SU-DHL-6 (cell line): ENCODE data around the gene MKNK2.
"Not testable (repeated sequence)": the region's sequence is repeated elsewhere in the genome, so short reads cannot be mapped to it uniquely, and the experiment has no call there.

Experiments
- H2AFZ ChIP-seq: fragments of 200-600 bp; sonication (generic); 2 replicates; pipeline ENCODE4 v1.6.1; 2014; ENCODE audit warnings: low read depth, mild to moderate bottlenecking, moderate library complexity, mixed read lengths, antibody characterized with exemption, low read length; ENCODE audit not compliant: severe bottlenecking
- H3F3A ChIP-seq: fragments of 200-600 bp; shearing (Covaris generic); 2 replicates; pipeline ENCODE4 v1.6.0; 2016; ENCODE audit warnings: antibody characterized with exemption, mild to moderate bottlenecking; ENCODE audit not compliant: insufficient read depth
- H3K27ac ChIP-seq: fragments of 200-600 bp; sonication (generic); 2 replicates; pipeline ENCODE4 v1.5.1; 2016; ENCODE audit warnings: low read depth, mild to moderate bottlenecking, low read length, moderate library complexity, mixed read lengths
- H3K27me3 ChIP-seq: fragments of 200-600 bp; sonication (generic), shearing (Covaris generic); 2 replicates; pipeline ENCODE4 v1.6.0; 2014; ENCODE audit warnings: mild to moderate bottlenecking, low read length
- H3K36me3 ChIP-seq: fragments of 200-600 bp; sonication (generic); 2 replicates; pipeline ENCODE4 v1.6.1; 2014; ENCODE audit warnings: mild to moderate bottlenecking, low read length, mixed read lengths
- H3K4me2 ChIP-seq: fragments of 300-600, 200-600 bp; shearing (Covaris generic), sonication (generic); 2 replicates; pipeline ENCODE4 v1.6.0; 2014; ENCODE audit warnings: low read length, low read depth, mild to moderate bottlenecking; ENCODE audit not compliant: poor library complexity, severe bottlenecking
- H3K4me3 ChIP-seq: fragments of 200-600 bp; sonication (generic); 2 replicates; pipeline ENCODE4 v1.5.1; 2014; ENCODE audit warnings: antibody characterized with exemption, low read length, mild to moderate bottlenecking, mixed read lengths; ENCODE audit not compliant: insufficient read depth, poor library complexity, severe bottlenecking
- H3K79me2 ChIP-seq: fragments of 200-600 bp; sonication (generic); 2 replicates; pipeline ENCODE4 v1.6.1; 2014; ENCODE audit warnings: mild to moderate bottlenecking, low read length, moderate library complexity; ENCODE audit not compliant: insufficient read depth
- H3K9ac ChIP-seq: fragments of 200-600 bp; sonication (generic); 2 replicates; pipeline ENCODE4 v1.7.0; 2014; ENCODE audit warnings: mild to moderate bottlenecking, low read length
- H3K9me2 ChIP-seq: fragments of 200-600 bp; sonication (generic); replicated peaks from 2 replicates; pipeline ENCODE4 v1.6.1; 2014; ENCODE audit warnings: low read length; ENCODE audit not compliant: insufficient read depth
- H3K9me3 ChIP-seq: fragments of 200-600 bp; sonication (generic); 2 replicates; pipeline ENCODE4 v1.6.1; 2014; ENCODE audit warnings: low read length, mixed read lengths; ENCODE audit not compliant: insufficient read depth
- H4K20me1 ChIP-seq: fragments of 200-600 bp; sonication (generic); 2 replicates; pipeline ENCODE4 v1.6.1; 2014; ENCODE audit warnings: low read depth, mild to moderate bottlenecking, antibody characterized with exemption, low read length, moderate library complexity, mixed read lengths
- CTCF ChIP-seq: fragments of 200-600 bp; sonication (generic); IDR thresholded peaks from one replicate; pipeline ENCODE4 v1.5.1; 2017; ENCODE audit warnings: antibody characterized with exemption, mild to moderate bottlenecking, low read length, moderate library complexity; ENCODE audit not compliant: insufficient read depth, poor library complexity, severe bottlenecking
- EZH2phosphoT487 ChIP-seq: fragments of 200-600 bp; sonication (generic), shearing (Covaris generic); conservative IDR thresholded peaks from 2 replicates; pipeline ENCODE4 v1.6.1; 2018; ENCODE audit warnings: mild to moderate bottlenecking, antibody characterized with exemption, low read length, moderate library complexity, mixed read lengths

MKNK2 gene

GRCh38 chr19:2034729-2035589 lies 16.1 kb downstream of the MKNK2 start:
- Histone ChIP-seq H3K4me3 (no peak overlapping the region), H3K79me2 (no peaks in the 10 kb centered on the region), H3K9me2 (no peaks in the 10 kb centered on the region), H3K27ac (no peak overlapping the region), H4K20me1 (peaks cover 7% of the 10 kb centered on the region; the same call in 1 of the 2 replicates), H3K9me3 (no peaks in the 10 kb centered on the region), H2AFZ (no peak overlapping the region), H3K36me3 (no peaks in the 10 kb centered on the region), H3K9ac (no peak overlapping the region), H3K4me2 (no peak overlapping the region), H3K27me3 (no peaks in the 10 kb centered on the region), H3F3A (peaks cover 11% of the 10 kb centered on the region)
- TF ChIP-seq CTCF (no peak), EZH2phosphoT487 (no peak)

GRCh38 chr19:2034253-2034652 lies 16.8 kb downstream of the MKNK2 start:
- H3K36me3 ChIP-seq, H2AFZ ChIP-seq, H3K9ac ChIP-seq, H3K9me3 ChIP-seq, H3K4me3 ChIP-seq, H3K27ac ChIP-seq, H3K9me2 ChIP-seq, H3K27me3 ChIP-seq, H3K79me2 ChIP-seq, H4K20me1 ChIP-seq, H3K4me2 ChIP-seq: not testable (repeated sequence)
- H3F3A ChIP-seq: peaks cover 11% of the 10 kb centered on the region

GRCh38 chr19:2033825-2034159 lies 17.3 kb downstream of the MKNK2 start:
- Histone ChIP-seq H4K20me1 (peaks cover 7% of the 10 kb centered on the region; the same call in 1 of the 2 replicates), H3K27ac (no peak overlapping the region), H3K27me3 (no peaks in the 10 kb centered on the region), H3F3A (peaks cover 11% of the 10 kb centered on the region), H3K9me2 (no peaks in the 10 kb centered on the region), H3K4me2 (no peak overlapping the region), H3K9me3 (no peaks in the 10 kb centered on the region), H3K9ac (no peak overlapping the region), H2AFZ (no peak overlapping the region), H3K36me3 (no peaks in the 10 kb centered on the region), H3K79me2 (no peaks in the 10 kb centered on the region), H3K4me3 (no peak overlapping the region)
- TF ChIP-seq CTCF: no peak
- TF ChIP-seq EZH2phosphoT487: no peak

GRCh38 chr19:2033115-2033824 lies 17.8 kb downstream of the MKNK2 start:
- no peaks in the 10 kb centered on the region for H3K27me3 ChIP-seq
- H3K4me2 ChIP-seq: no peak overlapping the region
- H3K9me2 ChIP-seq: no peaks in the 10 kb centered on the region
- H3K79me2 ChIP-seq: no peaks in the 10 kb centered on the region
- H3K36me3 ChIP-seq: no peaks in the 10 kb centered on the region
- peaks cover 11% of the 10 kb centered on the region for H3F3A ChIP-seq
- H4K20me1 ChIP-seq: peaks cover 7% of the 10 kb centered on the region; the same call in 1 of the 2 replicates
- H3K9me3 ChIP-seq: no peaks in the 10 kb centered on the region
- H3K4me3 ChIP-seq: no peak overlapping the region
- TF ChIP-seq CTCF (no peak), EZH2phosphoT487 (no peak)
- no peak overlapping the region for H2AFZ ChIP-seq
- H3K27ac ChIP-seq: no peak overlapping the region
- H3K9ac ChIP-seq: no peak overlapping the region
